GM12801 (cell line): Measurements from ENCODE around the gene C5AR2.

Experiments
- TF ChIP-seq, protein P1 (sequence below): IDR thresholded peaks from one replicate; pipeline ENCODE4 v1.5.1; 2011; ENCODE audit warnings: control low read depth; ENCODE audit not compliant: insufficient read length; ENCODE audit errors: extremely low read depth

C5AR2 gene

DNA sequence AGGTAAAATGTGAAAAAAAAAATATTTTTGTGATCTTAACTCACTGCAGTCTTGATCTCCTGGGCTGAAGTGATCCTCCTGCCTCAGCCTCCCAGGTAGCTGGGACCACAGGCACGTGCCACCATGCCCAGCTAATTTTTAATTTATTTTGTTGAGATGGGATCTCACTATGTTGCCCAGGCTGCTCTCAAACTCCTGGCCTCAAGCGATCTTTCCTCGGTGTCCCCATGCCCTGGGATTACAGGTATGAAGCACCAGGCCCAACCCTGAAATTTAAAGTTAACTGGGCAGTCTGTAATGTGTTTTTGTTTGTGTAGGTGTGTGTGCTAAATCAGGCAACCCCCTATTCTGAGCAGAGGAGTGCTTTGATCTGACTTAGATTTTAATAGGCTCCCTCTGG is 25.7 kb upstream of the C5AR2 start:
- TF ChIP-seq, protein P1, sequence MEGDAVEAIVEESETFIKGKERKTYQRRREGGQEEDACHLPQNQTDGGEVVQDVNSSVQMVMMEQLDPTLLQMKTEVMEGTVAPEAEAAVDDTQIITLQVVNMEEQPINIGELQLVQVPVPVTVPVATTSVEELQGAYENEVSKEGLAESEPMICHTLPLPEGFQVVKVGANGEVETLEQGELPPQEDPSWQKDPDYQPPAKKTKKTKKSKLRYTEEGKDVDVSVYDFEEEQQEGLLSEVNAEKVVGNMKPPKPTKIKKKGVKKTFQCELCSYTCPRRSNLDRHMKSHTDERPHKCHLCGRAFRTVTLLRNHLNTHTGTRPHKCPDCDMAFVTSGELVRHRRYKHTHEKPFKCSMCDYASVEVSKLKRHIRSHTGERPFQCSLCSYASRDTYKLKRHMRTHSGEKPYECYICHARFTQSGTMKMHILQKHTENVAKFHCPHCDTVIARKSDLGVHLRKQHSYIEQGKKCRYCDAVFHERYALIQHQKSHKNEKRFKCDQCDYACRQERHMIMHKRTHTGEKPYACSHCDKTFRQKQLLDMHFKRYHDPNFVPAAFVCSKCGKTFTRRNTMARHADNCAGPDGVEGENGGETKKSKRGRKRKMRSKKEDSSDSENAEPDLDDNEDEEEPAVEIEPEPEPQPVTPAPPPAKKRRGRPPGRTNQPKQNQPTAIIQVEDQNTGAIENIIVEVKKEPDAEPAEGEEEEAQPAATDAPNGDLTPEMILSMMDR = no peak

DNA sequence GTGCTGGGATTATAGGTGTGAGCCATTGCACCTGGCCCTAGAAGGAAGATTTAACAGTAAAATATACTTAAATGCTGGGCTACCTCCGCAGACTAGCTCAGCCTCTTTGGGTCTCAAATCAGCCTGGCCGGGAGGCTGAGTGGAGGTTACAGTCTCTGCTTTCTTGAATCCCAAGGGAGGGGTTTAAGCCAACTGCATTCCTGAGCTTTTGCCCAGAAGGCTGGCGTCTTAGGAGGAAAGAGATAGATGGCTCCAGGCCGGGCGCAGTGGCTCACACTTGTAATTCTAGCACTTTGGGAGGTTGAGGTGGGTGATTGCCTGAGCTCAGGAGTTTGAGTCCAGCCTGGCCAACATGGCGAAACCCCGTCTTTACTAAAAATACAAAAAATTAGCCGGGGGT is 22.9 kb upstream of the C5AR2 start:
- TF ChIP-seq, protein P1 = no peak

DNA sequence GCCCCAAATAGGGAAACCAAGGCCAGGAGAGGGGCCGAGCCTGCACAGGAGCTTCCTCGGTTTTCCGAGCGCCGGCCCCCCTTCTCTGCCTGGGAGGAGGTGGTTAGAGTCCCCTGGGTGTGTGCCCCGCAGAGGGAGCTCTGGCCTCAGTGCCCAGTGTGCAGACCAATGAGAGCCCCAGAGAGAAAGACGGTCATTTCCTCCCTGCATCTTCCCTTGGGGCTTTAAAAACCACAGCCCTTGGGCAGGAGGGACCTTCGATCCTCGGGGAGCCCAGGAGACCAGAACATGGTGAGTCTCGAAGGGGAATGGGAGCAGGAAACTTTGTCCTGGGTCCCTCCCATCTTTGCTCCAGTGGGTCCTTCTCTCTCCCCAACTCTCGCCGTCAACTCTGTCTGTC is 22.4 kb upstream of the C5AR2 start, which contains the start of gene C5AR1:
Gene C5AR1, plus strand, starts transcription at position 254 of the 400 bp plus-strand sequence. Its CDS starts 35 bp downstream, at position 289.
- TF ChIP-seq, protein P1 = no peak

DNA sequence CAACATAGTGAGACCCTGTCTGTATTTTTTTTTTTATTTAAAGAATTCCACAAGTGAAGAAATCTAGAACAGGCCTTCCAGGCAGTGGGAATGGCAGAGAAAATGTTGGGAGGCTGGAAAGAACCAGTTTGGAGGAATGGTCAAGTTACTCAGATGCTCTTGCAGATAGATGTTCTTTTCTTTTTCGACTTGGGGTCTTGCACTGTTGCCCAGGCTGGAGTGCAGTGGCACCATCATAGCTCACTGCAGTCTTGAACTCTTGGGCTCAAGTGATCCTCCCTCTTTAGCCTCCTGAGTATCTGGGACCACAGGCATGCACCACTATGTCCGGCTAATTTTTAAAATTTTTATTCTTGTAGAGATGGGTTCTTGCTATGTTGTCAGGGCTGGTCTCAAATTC is 21.7 kb upstream of the C5AR2 start:
- TF ChIP-seq, protein P1 = no peak

DNA sequence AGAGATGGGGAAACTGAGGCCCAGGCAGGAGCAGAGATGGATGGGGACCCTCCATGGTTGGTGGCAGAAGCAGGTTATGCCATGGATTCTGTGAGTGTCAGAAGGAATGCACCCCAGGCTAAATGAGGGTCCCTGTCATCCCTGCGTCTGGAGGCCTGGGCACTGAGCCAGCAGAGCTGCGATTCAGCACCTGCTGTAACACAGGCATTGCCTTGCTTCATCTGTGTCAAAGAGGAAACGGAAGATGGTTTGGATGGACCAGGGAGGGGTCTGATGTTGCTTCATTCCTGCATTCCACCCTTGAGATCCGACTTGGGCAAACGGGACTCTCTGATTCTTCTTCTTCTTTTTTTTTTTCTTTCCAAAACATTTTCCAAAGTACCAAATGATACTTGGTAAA is 21.2 kb upstream of the C5AR2 start:
- TF ChIP-seq, protein P1 = no peak

DNA sequence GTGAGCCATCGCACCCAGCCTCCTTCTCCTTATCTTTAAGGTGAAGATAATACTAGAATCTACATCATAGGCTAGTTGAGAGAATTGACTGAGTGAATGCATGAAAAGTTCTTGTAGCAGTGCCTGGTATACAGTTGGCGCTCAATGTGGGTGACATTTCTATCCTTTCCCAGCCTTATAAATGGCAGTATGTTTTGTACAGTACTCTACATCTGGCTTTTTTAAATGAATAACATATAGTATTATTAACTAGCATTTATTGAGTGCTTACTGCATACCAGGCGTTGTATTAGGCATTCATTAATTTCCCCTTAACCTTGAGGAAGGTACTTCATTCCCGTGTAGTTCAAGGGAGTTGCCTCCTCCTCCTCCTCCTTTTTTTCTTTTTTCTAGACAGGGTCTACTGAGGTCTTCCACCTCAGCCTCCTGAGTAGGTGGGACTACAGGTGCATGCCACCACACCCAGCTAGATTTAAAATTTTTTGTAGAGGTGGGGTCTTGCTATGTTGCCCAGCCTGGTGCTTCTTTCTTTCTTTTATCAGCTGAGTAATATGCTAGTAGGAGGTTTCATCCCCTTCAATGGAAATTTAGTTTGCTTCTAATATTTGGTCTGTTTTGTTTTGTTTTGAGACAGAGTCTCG is 19.5 kb upstream of the C5AR2 start:
- TF ChIP-seq, protein P1 = no peak

DNA sequence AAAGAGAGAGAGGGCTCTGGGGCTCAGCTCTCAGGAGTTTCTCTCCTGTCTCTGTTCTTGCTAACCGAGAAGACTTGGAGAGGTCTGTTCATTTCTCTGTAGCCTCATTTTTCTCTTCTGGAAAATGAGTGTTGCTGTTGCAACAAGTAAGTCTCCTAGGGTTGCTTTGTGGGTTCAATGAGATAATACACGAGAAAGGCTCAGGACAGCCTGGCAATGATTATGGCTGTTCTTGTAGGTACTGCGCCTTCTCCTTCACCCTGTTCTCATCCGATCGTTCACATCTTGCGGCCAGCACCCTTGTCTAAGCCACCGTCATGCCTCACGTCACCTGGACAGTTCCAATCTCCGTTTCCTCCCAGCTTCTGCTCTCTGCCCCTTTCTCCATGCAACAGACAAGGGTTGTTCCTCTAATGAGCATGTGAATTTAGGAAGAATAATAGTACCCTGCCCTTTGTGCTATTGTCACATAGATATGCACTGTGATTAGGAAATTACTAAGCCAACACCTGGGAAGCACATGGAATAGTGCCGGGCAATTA is 18.1 kb upstream of the C5AR2 start:
- TF ChIP-seq, protein P1 = no peak
